CD4-positive, alpha-beta T cell treated with Interleukin-12 subunit alpha and Interleukin-12 subunit beta, for 1 hour (primary cell): ENCODE results near the gene POLR2C.

Source experiments
- DNase-seq: peaks from one replicate; pipeline ENCODE4 v3.0.0-alpha.2; 2020

Gene POLR2C

DNA sequence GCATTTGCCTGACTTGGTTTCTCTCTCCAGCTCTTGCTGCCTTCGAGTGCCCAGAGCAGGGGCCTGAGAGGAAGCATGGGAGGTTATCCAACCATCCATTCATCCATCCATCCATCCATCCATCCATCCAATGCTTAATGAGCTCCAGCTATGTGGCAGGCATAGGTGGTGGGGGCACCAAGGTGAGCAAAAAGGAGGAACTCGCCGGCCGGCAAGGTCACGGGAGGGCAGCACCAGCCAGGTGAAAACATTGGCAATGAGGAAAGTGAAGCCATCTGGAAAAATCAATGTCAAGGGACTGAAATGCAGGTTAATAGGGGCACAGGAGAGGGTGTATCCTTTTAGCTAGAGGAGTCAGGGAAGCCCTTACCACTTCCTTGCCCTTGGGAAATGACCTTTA lies 42.0 kb downstream of the POLR2C start:
- no peak for DNase-seq

DNA sequence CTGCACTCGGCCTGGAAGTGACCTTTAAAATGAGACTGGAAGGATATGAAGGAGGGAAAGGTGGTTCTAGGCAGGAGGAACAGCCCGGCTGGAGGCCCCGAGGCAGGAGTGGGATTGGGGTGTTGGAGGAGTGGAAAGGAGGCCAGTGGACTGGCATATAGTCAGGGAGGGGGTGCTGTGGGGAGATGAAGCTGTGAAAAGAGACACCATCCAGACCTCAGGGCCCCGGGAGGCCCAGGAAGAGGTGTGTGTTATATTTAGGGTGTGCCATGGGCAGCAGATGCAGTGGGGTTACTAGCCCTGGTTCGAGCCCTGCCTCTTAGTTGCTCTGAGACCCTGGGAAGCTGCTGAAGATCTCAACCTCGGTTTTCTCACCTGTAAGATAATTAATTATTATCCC lies 42.7 kb downstream of the POLR2C start:
- DNase-seq: no peak

DNA sequence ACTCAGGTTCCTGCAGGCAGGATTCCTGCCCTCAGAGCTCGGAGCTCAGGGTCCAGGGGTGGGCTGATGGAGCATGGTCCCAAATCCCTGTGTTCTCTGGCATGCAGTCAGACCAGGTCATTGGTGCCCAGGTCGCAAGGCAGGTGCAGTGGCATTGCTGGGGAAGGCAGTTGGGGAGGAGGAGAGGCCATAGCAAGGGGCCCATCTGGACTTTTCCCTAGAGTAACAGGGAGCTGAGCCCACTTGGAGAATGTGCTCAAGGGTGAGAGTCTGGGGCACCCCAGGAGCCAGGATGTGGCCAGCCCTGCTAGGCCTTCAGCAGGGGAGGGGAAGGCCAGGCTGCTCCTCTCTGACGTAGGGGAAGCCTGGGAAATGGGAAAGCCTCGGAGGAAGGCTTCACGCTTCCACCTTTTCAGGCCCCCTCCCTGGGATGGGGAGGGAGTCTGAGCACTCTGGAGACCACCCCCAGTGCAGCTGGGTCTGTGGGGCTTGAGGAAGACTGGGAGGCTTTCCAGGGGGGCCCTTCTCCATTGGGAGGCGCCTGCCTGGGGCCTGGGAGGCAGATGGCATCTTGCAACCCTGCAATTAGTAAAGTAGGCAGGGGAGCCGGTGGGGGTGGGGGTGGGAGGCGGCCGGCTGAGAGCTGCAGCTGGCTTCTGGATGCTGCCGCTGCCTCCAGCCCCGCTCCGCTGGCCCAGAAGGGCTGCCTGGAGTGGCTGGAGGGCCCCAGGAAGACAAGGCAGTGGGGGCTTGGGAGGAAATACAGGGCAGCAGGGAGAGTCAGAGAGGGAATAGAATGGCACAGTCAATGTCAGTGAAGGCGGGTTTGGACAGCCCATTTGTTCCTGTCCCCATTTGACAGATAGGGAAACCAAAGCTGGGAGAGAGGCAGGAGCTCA lies 44.9 kb downstream of the POLR2C start:
- DNase-seq: no peak

DNA sequence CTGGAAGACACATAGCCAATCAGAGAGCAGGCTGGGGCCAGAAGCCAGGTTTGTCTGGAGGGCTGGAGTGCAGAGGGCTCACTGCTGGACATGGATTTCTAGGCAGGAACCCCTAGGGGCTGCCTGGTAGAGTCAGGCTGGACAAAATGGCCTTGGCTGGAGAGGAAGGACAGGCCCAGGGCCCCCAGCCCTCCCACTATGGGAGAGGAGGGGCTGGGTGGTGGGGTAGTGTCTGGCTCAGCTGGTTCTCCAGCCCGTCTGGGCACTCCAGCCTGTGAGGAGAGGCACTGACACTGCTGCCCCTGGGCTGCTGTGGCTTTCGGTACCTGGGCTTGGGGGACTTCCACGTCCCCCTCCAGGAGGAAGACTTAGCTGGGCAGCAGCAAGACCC lies 45.6 kb downstream of the POLR2C start:
- no peak for DNase-seq

DNA sequence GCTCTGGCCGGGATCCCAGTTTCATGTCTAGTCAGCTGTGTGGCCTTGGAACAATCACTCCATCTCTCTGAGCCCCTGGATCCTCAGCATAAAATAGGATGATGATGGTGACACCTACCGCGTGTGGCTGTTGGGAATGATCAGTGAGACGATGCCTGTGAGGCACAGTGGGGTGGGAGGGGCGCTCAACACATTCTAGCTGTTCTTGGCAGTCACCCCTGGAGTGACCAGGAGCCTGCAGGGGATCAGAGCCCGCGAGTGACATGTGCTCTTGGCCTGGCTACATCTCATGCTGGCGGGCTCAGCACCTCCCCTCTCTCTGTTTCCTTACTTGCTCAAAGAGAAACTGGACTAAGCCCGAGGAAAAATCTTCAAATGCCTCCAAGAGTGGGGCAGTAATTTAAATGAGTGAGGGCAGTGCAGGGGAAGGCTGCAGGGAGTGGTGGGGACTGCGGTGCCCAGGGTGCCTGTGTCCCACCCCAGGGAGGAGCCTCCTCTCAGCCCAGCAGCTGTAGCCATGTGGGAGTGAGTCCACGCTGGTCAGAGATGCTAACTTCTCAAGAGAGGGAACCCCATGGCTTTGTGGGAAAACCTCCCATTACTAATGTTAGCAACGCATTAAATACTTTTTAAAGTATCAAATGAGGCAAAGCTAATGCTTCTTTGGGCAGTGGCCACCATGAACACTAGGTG lies 46.9 kb downstream of the POLR2C start:
- no peak for DNase-seq

DNA sequence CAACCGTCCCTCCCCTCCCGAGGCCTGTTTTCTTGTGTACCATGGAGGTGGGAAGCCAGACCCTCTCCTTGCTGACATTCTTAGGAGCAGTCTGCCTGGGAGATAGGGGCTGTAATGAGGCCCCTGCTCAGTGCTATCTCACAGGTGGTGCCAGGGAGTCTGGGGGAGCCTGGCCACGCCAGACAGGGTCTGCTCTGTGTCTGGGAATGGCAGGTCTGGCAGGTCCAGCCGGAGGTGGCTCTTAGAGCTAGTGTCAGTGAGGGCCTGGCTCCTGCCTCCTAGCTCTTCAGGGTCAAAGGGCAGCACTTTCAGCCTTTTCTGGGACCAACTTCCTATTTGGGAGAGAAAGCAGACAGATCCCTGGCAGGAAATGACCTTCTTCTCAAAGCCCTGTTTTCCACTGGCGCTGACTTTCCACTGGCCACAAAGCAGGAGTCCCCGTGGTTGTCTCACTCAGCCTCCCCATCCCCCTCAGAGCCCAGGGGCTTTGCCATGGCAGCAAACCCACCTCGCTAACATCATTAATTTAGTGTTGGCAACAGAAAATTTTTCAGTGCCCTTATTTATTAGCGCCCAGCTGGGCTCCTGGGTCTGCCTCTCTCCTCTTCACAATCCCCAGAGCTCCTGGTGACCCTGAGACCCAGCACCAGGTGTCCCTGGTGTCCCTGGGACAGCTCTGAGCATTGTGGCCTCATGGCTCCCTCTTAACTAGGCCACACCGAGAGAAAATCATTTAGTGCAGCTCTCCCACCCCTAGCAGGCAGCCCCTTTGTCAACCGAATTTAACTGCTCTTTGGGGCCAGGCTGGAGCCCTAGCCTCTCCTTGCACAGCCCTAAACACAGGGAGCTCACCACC lies 47.8 kb downstream of the POLR2C start:
- no peak for DNase-seq

DNA sequence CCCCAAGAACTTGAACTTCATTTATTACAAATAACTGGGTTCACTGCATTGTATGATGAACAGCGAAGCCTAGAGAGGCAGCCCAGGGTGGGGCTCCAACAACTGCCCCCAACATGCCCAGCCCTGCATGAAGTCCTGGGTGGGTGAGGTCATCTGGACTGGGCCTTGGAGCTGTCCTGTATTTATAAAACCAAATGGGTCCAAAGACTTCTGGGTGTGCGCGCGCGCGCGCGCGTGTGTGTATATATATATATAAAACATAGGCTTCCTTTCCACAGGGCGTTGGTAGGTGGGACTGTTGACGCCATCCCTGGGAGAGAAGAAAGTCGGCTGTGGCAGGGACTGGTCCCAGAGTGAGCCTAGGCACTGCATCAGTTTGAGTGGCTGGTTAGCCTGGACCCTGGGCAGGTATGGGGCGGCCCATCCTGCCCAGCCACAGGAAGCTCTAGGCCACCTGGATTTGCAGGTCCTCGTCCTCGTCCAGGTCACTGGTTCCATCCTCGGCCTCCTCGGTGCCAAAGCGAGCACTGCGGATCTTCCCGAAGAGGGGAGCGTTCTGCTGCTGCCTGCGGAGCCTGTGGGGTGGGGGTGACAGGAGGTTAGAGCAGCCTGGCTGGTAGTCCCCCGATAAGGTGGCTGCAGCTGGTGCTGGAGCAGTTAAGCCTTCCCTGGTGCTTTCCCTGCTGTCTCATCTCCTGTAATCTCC lies 50.0 kb downstream of the POLR2C start:
- DNase-seq: no peak

DNA sequence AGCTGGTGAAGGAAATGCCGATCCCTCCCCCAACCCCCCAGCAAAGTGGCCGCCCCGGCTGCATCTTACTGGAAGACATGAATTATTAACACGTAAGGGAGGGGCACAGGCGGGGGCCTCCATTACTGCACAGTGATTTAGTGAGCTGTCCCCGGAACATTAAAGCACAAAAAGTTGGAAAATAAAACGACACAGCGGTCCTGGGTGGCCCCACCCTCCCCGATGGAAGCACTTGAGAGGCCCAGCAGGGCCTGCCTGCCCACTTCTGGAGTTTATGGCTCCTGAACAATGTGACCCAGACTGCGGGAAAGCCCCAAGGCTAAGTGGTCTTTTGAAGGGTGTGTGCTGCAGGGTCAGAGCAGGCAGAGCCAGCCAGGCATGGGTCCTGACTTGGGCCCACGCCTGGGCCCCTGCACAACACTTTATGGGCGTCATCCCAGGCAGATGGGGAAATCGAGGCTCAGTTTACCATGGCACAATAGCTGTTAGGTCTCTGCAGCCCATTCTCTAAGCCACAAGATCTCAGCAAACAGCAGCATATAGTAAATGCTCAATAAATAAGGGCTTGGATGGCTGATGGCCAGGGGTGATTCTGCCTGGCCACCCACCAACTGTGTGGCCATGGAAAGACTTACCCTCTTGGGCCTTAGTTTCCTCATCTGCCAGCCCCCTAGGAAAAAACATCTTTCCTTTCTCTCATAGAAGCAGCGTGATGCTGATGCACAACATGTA lies 51.1 kb downstream of the POLR2C start:
- no peak for DNase-seq

DNA sequence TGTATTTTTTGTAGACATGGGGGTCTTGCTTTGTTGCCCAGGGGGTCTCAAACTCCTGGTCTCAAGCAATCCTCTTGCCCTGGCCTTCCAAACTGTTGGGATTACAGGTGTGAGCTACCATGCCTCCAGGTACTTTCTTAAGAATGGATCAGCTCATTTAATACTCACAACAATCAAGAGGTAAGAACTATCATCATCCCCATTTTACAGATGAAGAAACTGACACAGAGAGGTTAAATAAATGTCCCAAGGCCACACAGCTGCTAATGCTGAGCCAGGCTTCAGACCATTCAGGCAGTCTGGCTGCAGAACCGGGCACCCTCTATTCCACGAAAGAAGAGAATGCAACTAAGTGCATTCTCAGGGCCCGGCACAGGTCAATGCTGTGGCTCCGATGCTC lies 51.9 kb downstream of the POLR2C start:
- no peak for DNase-seq

DNA sequence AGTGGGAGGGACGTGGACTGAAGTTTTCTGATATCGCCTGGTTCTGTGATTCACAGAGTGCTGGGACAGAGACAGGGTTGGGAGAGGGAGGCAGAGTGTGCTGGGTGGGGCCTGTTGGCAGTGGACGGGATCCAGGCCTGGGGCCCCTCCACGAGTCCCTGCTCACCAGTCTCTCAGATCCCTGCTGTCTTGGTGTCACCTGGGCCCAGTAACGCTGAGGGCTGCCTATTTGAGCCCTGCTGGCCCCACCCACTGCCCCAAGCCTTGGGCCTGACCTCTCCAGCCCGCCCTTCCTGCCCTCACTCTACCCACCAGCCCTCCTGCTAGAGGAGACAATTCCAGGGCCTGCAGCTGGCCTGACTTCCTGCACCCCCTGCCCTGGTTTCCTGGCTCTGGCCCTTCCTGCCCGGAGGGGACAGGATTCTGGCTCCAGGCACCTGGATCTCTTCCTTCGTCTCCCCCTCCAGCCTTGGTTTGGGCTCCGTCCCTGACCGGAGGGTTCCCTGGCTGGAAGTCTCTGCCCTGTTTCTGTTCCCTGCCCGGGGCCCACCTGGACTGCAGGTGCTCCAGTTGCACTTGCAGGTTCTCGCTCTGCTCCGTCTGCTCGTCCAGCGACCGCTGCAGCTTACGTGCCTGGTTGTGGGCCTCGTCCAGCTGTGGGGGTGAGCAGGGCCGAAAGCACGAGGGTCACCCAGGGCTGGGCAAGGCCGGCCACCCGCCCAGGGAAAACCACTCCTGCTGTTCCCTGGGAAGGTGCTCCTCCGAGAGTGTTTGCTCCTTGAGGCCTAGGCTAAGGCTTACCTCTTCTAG lies 52.5 kb downstream of the POLR2C start:
- DNase-seq: no peak

DNA sequence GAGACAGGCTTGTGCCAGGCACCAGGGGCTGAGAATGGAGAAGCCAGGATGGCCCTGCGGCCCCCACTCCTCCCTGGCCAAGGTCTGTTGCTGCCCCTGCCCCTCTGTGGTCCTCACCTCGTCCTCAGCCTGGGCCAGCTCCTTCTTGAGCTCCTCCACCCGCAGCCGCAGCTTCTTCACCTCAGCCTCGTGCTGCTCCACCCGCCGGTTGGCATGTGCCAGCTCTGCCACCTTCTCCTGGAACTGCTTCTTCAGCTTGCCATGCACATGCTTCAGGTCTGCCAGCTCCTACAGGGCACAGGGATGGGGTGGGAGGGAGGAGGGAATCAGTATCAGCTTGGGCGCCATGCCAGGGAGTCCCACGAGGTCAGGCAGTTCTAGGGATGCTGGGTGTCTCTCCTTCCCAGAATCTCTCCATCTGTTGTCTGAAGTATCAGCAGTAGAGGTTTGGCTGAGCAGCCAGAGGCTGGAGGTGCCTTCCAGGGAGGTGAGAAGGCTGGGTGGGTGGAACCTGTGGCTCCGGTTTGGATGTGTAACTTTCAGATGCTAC lies 53.8 kb downstream of the POLR2C start:
- DNase-seq: no peak

DNA sequence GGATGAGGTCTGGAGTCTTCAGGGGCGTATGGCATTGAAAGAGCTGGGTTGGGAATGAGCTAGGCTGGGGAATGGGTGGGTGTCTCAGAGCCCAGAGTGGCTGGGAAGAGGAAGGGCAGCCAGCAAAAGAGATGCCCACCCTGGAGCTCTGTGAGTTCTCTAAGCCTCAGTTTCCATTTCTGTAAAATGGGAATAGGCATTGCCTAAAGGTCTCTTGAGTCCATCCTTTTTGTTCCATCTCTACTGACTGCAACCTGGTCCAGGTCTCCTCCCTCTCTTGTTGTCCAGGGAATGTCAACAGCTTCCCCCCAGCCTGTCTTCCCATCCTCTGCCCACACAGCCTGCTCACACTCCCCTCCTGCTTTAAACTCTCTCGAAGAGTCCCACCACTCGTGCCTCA lies 54.3 kb downstream of the POLR2C start:
- no peak for DNase-seq

DNA sequence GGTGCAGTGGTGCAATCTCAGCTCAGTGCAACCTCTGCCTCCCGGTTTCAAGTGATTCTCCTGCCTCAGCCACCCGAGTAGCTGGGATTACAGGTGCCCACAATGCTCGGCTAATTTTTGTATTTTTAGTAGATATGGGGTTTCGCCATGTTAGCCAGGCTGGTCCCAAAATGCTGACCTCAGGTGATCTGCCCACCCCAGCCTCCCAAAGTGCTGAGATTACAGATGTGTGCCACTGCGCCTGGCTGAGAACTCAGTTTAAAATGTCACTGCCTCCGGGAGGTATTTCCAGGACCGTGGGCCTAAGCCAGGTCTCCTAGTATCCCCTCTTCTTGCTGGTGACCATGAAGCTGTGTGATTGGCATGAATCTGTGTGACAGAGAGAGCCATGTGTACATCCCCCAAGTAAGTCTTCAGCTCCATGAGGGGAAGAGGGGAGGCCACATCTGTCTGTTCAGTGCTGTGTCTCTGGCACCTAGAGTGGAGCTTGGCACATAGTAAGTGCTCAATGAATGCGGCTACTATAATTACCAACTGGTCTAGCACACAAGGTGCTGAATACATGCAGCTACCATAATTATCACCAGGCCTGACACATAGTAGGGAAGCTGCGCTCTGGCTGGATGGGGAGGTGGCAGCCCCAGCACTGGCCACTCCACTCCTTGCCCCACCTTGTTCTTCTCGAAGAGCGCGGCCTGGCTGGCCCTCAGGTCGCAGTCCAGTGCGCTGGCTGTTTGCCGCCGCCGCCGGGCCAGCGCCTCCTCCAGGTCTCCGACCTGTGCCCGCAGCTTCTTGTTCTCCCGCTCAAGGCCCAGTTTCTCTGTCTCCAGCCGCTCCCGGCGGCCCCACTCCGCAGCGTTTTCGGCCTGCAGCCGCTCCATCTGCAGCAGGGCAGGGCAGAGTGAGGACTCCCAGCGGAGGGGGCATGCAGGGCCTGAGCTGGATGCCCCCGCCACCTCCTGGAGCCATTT lies 55.2 kb downstream of the POLR2C start:
- DNase-seq: no peak

DNA sequence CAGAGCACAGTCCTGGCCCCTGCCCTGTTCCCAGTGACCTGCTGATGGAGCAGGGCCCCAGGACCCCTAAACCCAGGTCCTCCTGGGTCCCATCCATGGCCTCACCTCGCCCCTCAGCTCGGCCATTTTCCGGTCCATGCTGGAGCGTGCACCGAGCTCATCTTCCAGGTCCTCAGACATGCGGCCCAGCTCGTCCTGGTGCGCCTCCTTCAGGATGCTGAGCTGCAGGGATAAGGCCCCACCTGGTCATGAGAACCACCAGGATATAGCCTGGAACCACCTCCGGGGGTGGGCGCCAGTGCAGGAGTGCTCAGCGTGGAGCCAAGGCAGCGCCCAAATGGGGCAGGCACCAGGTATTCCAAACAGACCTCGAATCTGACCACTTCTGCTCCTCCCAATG lies 56.0 kb downstream of the POLR2C start:
- DNase-seq: no peak

DNA sequence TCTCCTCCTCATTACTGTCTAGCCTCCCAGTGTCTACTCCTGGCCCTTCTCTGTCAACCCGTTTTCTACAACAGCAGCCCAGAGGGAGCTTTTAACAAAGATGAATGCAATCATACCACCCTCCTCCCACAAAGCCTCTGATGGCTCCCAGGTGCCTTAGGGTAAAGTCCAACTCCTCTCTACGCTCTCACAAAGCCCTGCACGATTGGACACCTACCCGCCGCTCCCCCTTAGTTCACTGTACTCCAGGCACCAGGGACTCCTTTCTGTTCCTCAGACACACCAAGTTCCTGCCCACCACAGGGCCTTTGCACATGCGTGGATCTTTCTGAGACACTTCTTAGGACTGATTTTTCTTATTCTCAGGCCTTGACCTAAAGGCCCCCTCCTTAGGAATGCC lies 56.4 kb downstream of the POLR2C start:
- no peak for DNase-seq

DNA sequence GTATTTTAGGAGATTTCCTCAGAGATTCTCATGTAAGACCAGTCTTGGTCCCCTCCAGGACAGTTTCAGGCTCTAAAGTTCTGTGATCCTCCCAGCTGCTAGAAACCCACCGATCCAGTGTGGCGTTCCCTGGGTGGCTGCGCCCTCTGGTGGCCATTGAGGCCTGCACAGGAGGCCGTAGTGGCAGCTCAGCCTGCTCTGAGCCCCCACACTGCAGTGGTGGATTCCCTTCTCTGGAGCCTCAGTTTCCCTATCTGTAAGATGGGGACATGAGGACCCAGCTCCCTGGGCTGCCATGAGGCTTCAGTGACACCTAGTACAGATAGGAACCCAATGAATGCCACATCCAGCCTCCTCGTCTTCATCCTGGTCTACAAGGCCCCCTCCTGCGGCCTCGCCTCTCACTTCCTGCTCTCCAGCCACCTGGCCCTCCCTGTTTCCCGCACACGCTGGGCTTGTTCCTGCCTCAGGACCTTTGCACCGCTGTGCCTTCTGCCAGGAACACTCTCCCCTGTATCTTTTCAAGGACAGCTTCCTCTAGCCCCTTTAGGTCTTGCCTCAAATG lies 57.4 kb downstream of the POLR2C start:
- DNase-seq: peak; percentile 82
